Body of pancreas (tissue), 4 donors: ENCODE results near the gene LGR6. TPM values are rescaled to one million over a fixed set of nuclear protein-coding genes. Genes with fewer than 3 reads are reported as not detected.

ENCODE experiments used
- ATAC-seq: fragments of 150-250 bp; one replicate; pipeline ENCODE4 v1.9.1; 2016
- DNase-seq, 4 donors: peaks; one replicate each; pipeline ENCODE4 v3.0.0-alpha.2; 2019
- H3K27ac ChIP-seq, 4 donors: fragments of 200-600 bp; sonication (generic); 1 replicate in 3 of 4; 2 replicates in 1 of 4; pipeline versions ENCODE4 v1.5.1 to v1.6.1; 2016 to 2019; ENCODE audit warnings: mild to moderate bottlenecking in 1 of 4, mixed read lengths in 1 of 4, moderate library complexity in 1 of 4
- H3K27me3 ChIP-seq, 2 donors: fragments of 200-600 bp; sonication (generic); one replicate each; pipeline ENCODE4 v1.6.0; 2016; ENCODE audit warnings: mild to moderate bottlenecking in 1 of 2
- H3K36me3 ChIP-seq, 2 donors: fragments of 200-600 bp; sonication (generic); replicated peaks in 1 of 2; 2 replicates each; pipeline ENCODE4 v1.5.1; 2016; ENCODE audit warnings: low read depth in 2 of 2; ENCODE audit not compliant: insufficient read depth in 1 of 2
- H3K4me1 ChIP-seq: fragments of 200-600 bp; sonication (generic); one replicate; pipeline ENCODE4 v1.6.0; 2016
- H3K4me3 ChIP-seq, 2 donors: fragments of 200-600 bp; sonication (generic); 1 replicate in 1 of 2; 2 replicates in 1 of 2; pipeline ENCODE4 v1.5.1; 2016 to 2019
- H3K9me3 ChIP-seq, 3 donors: fragments of 200-600 bp; sonication (generic); 1 replicate in 2 of 3; 2 replicates in 1 of 3; pipeline ENCODE4 v1.5.1; 2016
- CTCF ChIP-seq, 7 experiments: fragments of 450-650 bp in 4 of 7; fragments of 200-600 bp in 3 of 7; sonication (generic) in 3 of 7; IDR thresholded peaks; one replicate each; pipeline ENCODE4 v1.5.1; 2016 to 2019; ENCODE audit warnings: antibody characterized with exemption in 7 of 7
- POLR2A ChIP-seq, 3 donors: fragments of 450-650 bp; IDR thresholded peaks; one replicate each; pipeline ENCODE4 v1.6.1; 2016; ENCODE audit warnings: antibody characterized with exemption in 3 of 3, mild to moderate bottlenecking in 2 of 3
- WGBS, 2 donors: methylation state at CpG; one replicate each; pipeline ENCODE4 v1.1.5; 2017; 5-methylcytosine and 5-hydroxymethylcytosine counted together
- intact Hi-C: fragments of 100-400 bp; cut with DNase I; formaldehyde crosslinking; loops from one replicate; pipeline ENCODE4 v1.15.1; 2023
- total RNA-seq, 2 donors: library from RNA; depleted of rRNA; stranded (reverse); fragments of >200 nt; gene quantifications; one replicate each; pipeline ENCODE4 v1.1.0, GENCODE V29; 2016

LGR6 gene
- total RNA-seq, 2 donors from 2014 or later = 0.52 TPM; not detected in 1

- no peaks in the 10 kb centered on the region for H3K27me3 ChIP-seq
- intact Hi-C loops = no loop called here
- 75 to 81% methylated on average over 4 of the region's 4 CpGs for WGBS, 2 donors
- no peaks in the 10 kb centered on the region for H3K9me3 ChIP-seq
- ATAC-seq (no peak), DNase-seq (no peak)
- H3K4me3 ChIP-seq = no peak overlapping the region
- no peak overlapping the region for H3K27ac ChIP-seq
- H3K36me3 ChIP-seq = no peaks in the 10 kb centered on the region
- TF ChIP-seq CTCF (IDR thresholded peaks at IDR 0.05) (no peak), POLR2A (IDR thresholded peaks at IDR 0.05) (no peak)
- H3K4me1 ChIP-seq = peaks cover 11% of the 10 kb centered on the region
These were observed 90.4 kb downstream of the LGR6 start for GRCh38 chr1:202283991-202284390.

DNA sequence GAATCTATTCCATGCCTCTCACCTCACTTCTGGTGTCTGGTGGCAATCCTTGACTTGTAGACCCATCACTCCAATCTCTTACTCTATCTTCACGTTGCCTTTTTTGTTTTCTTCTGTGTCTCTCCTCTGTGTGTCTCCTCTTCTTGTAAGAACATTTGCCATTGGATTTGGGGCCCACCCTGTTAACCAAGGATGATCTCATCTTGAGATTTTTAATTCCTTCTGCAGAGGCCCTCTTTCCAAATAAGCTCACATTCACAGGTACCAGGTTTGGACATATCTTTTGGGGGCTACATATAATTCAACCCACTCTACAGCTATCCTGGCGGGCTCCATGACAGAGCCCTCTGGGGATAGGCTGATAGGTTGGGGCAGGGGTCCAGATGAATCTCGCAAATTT, 92.3 kb downstream of the LGR6 start:
- Histone ChIP-seq H3K4me1 (peaks cover 11% of the 10 kb centered on the region), H3K9me3 (no peaks in the 10 kb centered on the region), H3K27me3 (no peaks in the 10 kb centered on the region), H3K4me3 (no peak overlapping the region), H3K36me3 (no peaks in the 10 kb centered on the region), H3K27ac (no peak overlapping the region)
- TF ChIP-seq CTCF (IDR thresholded peaks at IDR 0.05) (no peak), POLR2A (IDR thresholded peaks at IDR 0.05) (no peak)
- intact Hi-C loops = no loop called here
- ATAC-seq (no peak), DNase-seq (no peak)
- 80 to 81% methylated on average over 3 of the region's 3 CpGs for WGBS, 2 donors

DNA sequence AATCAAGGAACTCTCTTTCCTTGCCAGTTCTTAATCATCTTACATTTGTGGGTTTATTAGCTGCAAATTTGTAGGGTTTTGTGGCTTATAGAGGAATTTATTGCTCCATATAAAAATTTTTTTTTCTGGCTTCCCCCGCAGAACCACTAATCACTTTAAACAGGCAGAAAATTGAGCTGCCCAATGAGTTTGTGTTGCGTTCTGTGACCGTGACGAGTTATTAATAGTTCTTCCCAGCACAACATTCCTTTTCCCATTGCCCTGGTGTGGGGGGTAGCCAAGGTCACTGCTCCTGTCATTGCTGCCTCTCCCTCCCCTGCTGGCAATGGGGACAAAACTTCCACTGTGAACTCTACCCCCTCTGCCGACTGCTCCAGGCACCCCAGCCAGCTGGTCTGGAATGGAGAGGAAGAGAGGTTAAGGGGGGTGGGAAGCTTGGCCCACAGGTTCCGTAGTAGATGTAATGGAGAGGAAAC, 93.1 kb downstream of the LGR6 start:
- Histone ChIP-seq H3K27me3 (no peaks in the 10 kb centered on the region), H3K4me3 (no peak overlapping the region), H3K27ac (no peak overlapping the region), H3K9me3 (no peaks in the 10 kb centered on the region), H3K4me1 (peaks cover 11% of the 10 kb centered on the region), H3K36me3 (no peaks in the 10 kb centered on the region)
- intact Hi-C loops = no loop called here
- 18 to 26% methylated on average over 6 of the region's 6 CpGs for WGBS, 2 donors
- peak in 3 of 7 experiments; percentile 8 to 11 (median 11) for TF ChIP-seq CTCF (IDR thresholded peaks at IDR 0.05)
- TF ChIP-seq POLR2A (IDR thresholded peaks at IDR 0.05) = no peak
- DNase-seq (peak; percentile 26 to 53 (median 40)), ATAC-seq (peak; percentile 77)

- no peak for ATAC-seq
- H3K9me3 ChIP-seq = no peaks in the 10 kb centered on the region
- H3K36me3 ChIP-seq = no peaks in the 10 kb centered on the region
- H3K4me3 ChIP-seq = no peak overlapping the region
- H3K27me3 ChIP-seq = no peaks in the 10 kb centered on the region
- peaks cover 11% of the 10 kb centered on the region for H3K4me1 ChIP-seq
- intact Hi-C loops = no loop called here
- no peak for TF ChIP-seq POLR2A (IDR thresholded peaks at IDR 0.05)
- no peak for TF ChIP-seq CTCF (IDR thresholded peaks at IDR 0.05)
- H3K27ac ChIP-seq = no peak overlapping the region
- DNase-seq = no peak
- 76 to 89% methylated on average over 1 of the region's 1 CpG for WGBS, 2 donors
These were observed 93.6 kb downstream of the LGR6 start for GRCh38 chr1:202287196-202287595.

GRCh38 chr1:202288177-202288576, 94.6 kb downstream of the LGR6 start:
- no peak overlapping the region for H3K27ac ChIP-seq
- H3K36me3 ChIP-seq = no peaks in the 10 kb centered on the region
- no peak overlapping the region for H3K4me3 ChIP-seq
- DNase-seq (no peak), ATAC-seq (no peak)
- peaks cover 11% of the 10 kb centered on the region for H3K4me1 ChIP-seq
- 70 to 72% methylated on average over 3 of the region's 3 CpGs for WGBS, 2 donors
- intact Hi-C loops = no loop called here
- no peak for TF ChIP-seq POLR2A (IDR thresholded peaks at IDR 0.05)
- no peak for TF ChIP-seq CTCF (IDR thresholded peaks at IDR 0.05)
- H3K27me3 ChIP-seq = no peaks in the 10 kb centered on the region
- no peaks in the 10 kb centered on the region for H3K9me3 ChIP-seq
